Measurements from ENCODE around the gene CAP1. TPM values are rescaled to one million over a fixed set of nuclear protein-coding genes. Genes with fewer than 3 reads are reported as not detected.
A peak's percentile ranks its signal among the peaks of the same experiment; 100 is the strongest.

CAP1 gene
- total and polyA plus RNA-seq, 9 of the 15 experiments (the other 6 are each of a cell fraction or from before 2014, with no cell fraction given), result 230 to 658 (median 281) TPM

- no peaks in the 10 kb centered on the region for H4K20me1 ChIP-seq (replicated peaks; ENCODE audit: control insufficient read depth, insufficient read depth, low read length)
- no TSS peak for BruUV-seq (replicated peaks)
- FAIRE-seq, result no peak
- no peak overlapping the region for H2AFZ ChIP-seq (ENCODE audit: low read depth, low read length)
- POLR2A ChIA-PET, result interaction anchor here (0.7 to 1.4 kb wide), 7 partner anchors 8 to 23 kb away, joined by 3 to 6 read pairs (median 3); no protein-coding TSS in a partner anchor
- WGBS (ENCODE audit: insufficient coverage, low coverage, missing lambda C conversion rate), result 21% methylated on average over 10 of the region's 10 CpGs
- in situ Hi-C loops (cut with MboI) (no loop called here), intact Hi-C loops (cut with micrococcal nuclease) (no loop called here)
- ATAC-seq, result peak; percentile 66
- CTCF ChIA-PET (ENCODE audit: low intra/inter-chr PET ratio), result no interaction called here
- no peaks in the 10 kb centered on the region for H3K36me3 ChIP-seq (ENCODE audit: control insufficient read depth, insufficient read depth, low read length)
- no peak overlapping the region for H3K27ac ChIP-seq (ENCODE audit: extremely low read depth, low read depth, low read length)
- no peak for DNase-seq (ENCODE audit: extremely low read depth in 1 of 4, low spot score in 3 of 4)
- H3K9me3 ChIP-seq (replicated peaks; ENCODE audit: control insufficient read depth, insufficient read depth, low read depth, low read length), result no peaks in the 10 kb centered on the region
- no peak overlapping the region for H3K4me2 ChIP-seq (ENCODE audit: insufficient read depth, low read length)
- no peaks in the 10 kb centered on the region for H3K9me1 ChIP-seq (ENCODE audit: control insufficient read depth, insufficient read depth, low read length)
- H3K27me3 ChIP-seq (ENCODE audit: control insufficient read depth in 2 of 2, insufficient read depth in 2 of 2, low read length in 2 of 2), result no peaks in the 10 kb centered on the region; a peak in 1 of 5 replicates
- peaks cover 0 to 6% of the 10 kb centered on the region in 2 experiments; a peak in 1 of 5 replicates for H3K4me1 ChIP-seq (replicated peaks in 1 of 2; ENCODE audit: control insufficient read depth in 2 of 2, insufficient read depth in 2 of 2, low read length in 2 of 2)
- H3K79me2 ChIP-seq (ENCODE audit: control insufficient read depth, insufficient read depth, low read length), result no peaks in the 10 kb centered on the region
- no peak overlapping the region for H3K4me3 ChIP-seq
- H3K9ac ChIP-seq (ENCODE audit: insufficient read depth in 1 of 2, low read depth in 2 of 2, low read length in 2 of 2), result no peak overlapping the region
- TF ChIP-seq MGA (IDR thresholded peaks at IDR 0.05) (no peak), ZNF717 (CRISPR knock-in tag; IDR thresholded peaks at IDR 0.05) (no peak), CREB3 (tag; conservative IDR thresholded peaks at IDR 0.05; ENCODE audit: low read depth) (no peak), RBM39 (optimal IDR thresholded peaks at IDR 0.05; ENCODE audit: low read depth, low read length) (no peak), MTA2 (IDR thresholded peaks at IDR 0.05; ENCODE audit: low read depth) (no peak), NR2C2 (CRISPR knock-in tag; IDR thresholded peaks at IDR 0.05) (no peak), NR2C2 (tag; IDR thresholded peaks at IDR 0.05) (peak; percentile 30; the same call in 1 of the 2 replicates), ELF1 (tag; IDR thresholded peaks at IDR 0.05) (no peak), ESRRA (IDR thresholded peaks at IDR 0.05; ENCODE audit: borderline replicate concordance, low read depth) (peak; percentile 59), NCOA2 (IDR thresholded peaks at IDR 0.05; ENCODE audit: partially characterized antibody in 2 of 2) (no peak)
Measured at GRCh38 chr1:40014812-40015594, 25.5 kb upstream of the CAP1 start.
